ENCODE results near the gene DHRS7C.

- no peak for TF ChIP-seq CTCF (IDR thresholded peaks at IDR 0.05)
- no peak for TF ChIP-seq POLR2A (IDR thresholded peaks at IDR 0.05)
Observed at GRCh38 chr17:9837551-9838471, 46.4 kb upstream of the DHRS7C start.

Data from adrenal gland (tissue), 5 donors.